Measurements from ENCODE around the gene TMEM40.

Gene TMEM40

GRCh38 chr3:12759097-12759679 lies at the start of gene TMEM40:
TMEM40 (minus strand) TSS chr3:12759259; CDS start chr3:12749832, 9,427 bp downstream.
- DNase-seq (ENCODE audit: low read depth) = no peak
- no peak within 1 kb of the TSS for H3K4me3 ChIP-seq (ENCODE audit: low read depth, low read length)
- no peak for TF ChIP-seq CTCF (IDR thresholded peaks at IDR 0.05; ENCODE audit: control insufficient read depth, extremely low read depth, insufficient read depth)

GRCh38 chr3:12808587-12808986 lies 49.5 kb upstream of the TMEM40 start:
- no peak for DNase-seq (ENCODE audit: low read depth)
- no peak overlapping the region for H3K4me3 ChIP-seq (ENCODE audit: low read depth, low read length)
- TF ChIP-seq CTCF (IDR thresholded peaks at IDR 0.05; ENCODE audit: control insufficient read depth, extremely low read depth, insufficient read depth) = no peak

- H3K4me3 ChIP-seq (ENCODE audit: low read depth, low read length) = no peak overlapping the region
- no peak for DNase-seq (ENCODE audit: low read depth)
- no peak for TF ChIP-seq CTCF (IDR thresholded peaks at IDR 0.05; ENCODE audit: control insufficient read depth, extremely low read depth, insufficient read depth)
Measured at GRCh38 chr3:12807601-12808359, 48.7 kb upstream of the TMEM40 start.

GRCh38 chr3:12807066-12807465 lies 48.0 kb upstream of the TMEM40 start:
- no peak for TF ChIP-seq CTCF (IDR thresholded peaks at IDR 0.05; ENCODE audit: control insufficient read depth, extremely low read depth, insufficient read depth)
- DNase-seq (ENCODE audit: low read depth) = no peak
- H3K4me3 ChIP-seq (ENCODE audit: low read depth, low read length) = no peak overlapping the region

- no peak for TF ChIP-seq CTCF (IDR thresholded peaks at IDR 0.05; ENCODE audit: control insufficient read depth, extremely low read depth, insufficient read depth)
- H3K4me3 ChIP-seq (ENCODE audit: low read depth, low read length) = no peak overlapping the region
- no peak for DNase-seq (ENCODE audit: low read depth)
Measured at GRCh38 chr3:12803371-12803770, 44.3 kb upstream of the TMEM40 start.

- no peak for DNase-seq (ENCODE audit: low read depth)
- no peak for TF ChIP-seq CTCF (IDR thresholded peaks at IDR 0.05; ENCODE audit: control insufficient read depth, extremely low read depth, insufficient read depth)
- H3K4me3 ChIP-seq (ENCODE audit: low read depth, low read length) = no peak overlapping the region
Measured at GRCh38 chr3:12799525-12800440, 40.7 kb upstream of the TMEM40 start.

All from LNCaP clone FGC (cell line).